ENCODE results near the gene MACROD1. TPM values are rescaled to one million over a fixed set of nuclear protein-coding genes. Genes with fewer than 3 reads are reported as not detected.

Gene MACROD1
- total and polyA plus RNA-seq, 9 of the 15 experiments (the other 6 are each of a cell fraction or from before 2014, with no cell fraction given), result 1.1 to 60.0 (median 26.4) TPM

DNA sequence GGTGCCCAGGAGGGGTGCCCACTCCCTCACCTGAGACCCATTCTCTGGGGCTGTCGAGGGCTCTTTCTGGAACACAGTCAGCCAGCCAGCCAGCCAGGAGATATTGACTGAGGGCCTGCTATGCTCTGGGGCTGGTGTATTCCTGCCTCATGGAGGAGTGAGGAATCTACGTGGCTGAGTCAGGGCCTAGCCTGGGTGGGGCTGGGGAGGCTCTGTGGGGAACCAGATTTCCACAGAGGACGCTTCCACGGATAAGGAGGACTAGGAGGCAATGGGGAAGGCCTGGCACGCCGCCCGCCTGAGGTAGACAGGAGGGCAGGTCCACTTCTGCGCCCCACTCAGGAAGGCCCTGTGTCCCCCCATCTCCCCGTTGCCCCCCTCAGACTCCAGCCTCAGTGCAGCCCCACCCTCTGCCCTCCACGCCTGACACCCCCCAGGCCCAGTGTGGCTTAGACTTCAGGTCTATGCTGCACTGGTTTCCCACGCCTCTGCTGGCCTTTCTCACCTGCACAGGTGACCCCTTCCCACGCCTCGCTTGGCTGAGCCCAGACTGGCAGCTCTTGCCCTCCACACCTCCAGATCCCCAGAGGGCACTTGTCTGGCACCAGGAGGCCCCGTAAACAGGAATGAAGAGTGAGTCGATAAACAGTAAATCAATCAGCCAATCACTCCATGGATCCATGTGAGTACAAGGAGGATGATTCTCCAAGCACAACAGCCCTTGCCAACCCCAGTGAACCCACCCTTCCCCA, 37.5 kb downstream of the MACROD1 start (continued):
- no peak for TF ChIP-seq NCOA4 (IDR thresholded peaks at IDR 0.05; ENCODE audit: partially characterized antibody)
- TF ChIP-seq XRCC5 (IDR thresholded peaks at IDR 0.05; ENCODE audit: low read depth, low read length), result no peak
- no peak for TF ChIP-seq RAD51 (IDR thresholded peaks at IDR 0.05; ENCODE audit: borderline replicate concordance, low read depth)

DNA sequence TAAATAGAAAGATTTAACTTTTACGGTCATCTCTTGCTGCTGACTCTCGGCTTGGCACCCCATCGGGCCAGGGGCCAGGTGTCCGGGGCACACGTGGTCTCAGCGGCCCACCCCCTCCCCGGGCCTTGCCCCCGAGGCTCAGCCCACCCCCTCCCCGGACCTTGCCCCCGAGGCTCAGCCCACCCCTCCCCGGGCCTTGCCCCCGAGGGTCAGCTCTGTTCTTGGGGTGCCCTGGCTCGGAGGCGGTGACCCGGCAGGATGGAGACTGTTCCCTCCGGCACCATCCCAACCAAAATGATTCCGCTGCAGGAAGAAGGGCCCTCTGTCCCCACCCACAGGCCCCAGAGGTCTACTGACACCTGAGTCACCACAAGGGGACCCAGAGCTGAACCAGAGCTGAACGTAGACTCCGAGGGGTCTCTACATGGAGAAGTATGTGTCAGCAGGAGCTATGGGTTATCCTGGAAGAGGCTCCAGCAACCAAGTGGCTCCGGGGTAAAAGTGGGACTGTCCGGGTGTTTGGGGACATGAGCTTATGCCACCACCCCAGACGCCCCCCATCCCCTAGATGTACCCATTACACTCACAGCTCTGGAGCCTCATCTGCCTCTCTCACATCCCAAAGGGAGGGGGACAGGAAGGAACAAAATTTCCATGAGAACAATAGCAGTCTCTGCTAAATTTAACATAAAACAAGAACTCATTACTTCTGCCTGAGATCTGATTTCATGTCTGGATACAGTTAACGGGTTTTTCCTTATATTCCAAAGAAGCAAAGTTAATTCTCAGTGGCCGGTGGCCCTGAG, 38.4 kb downstream of the MACROD1 start:
- no peaks in the 10 kb centered on the region for H3K36me3 ChIP-seq (ENCODE audit: control insufficient read depth, insufficient read depth, low read length)
- intact Hi-C loops (cut with micrococcal nuclease), result no loop called here
- 82% methylated on average over 13 of the region's 24 CpGs for WGBS (ENCODE audit: insufficient coverage, low coverage, missing lambda C conversion rate)
- in situ Hi-C loops (cut with MboI), result no loop called here
- peaks cover 3% of the 10 kb centered on the region for H3K9me1 ChIP-seq (ENCODE audit: control insufficient read depth, insufficient read depth, low read length)
- H3K27ac ChIP-seq (ENCODE audit: extremely low read depth, low read depth, low read length), result no peak overlapping the region
- ChIA-PET POLR2A (no interaction called here), CTCF (ENCODE audit: low intra/inter-chr PET ratio) (no interaction called here)
- no peaks in the 10 kb centered on the region for H3K9me3 ChIP-seq (replicated peaks; ENCODE audit: control insufficient read depth, insufficient read depth, low read depth, low read length)
- H3K4me3 ChIP-seq, result no peak overlapping the region
- H3K27me3 ChIP-seq (ENCODE audit: control insufficient read depth in 2 of 2, insufficient read depth in 2 of 2, low read length in 2 of 2), result no peaks in the 10 kb centered on the region
- FAIRE-seq (no peak), ATAC-seq (no peak), DNase-seq (ENCODE audit: extremely low read depth in 1 of 4, low spot score in 3 of 4) (no peak)
- TF ChIP-seq RBM22 (IDR thresholded peaks at IDR 0.05; ENCODE audit: low read depth, low read length, poor library complexity, severe bottlenecking) (no peak), MCM2 (IDR thresholded peaks at IDR 0.05; ENCODE audit: low read depth) (no peak), BDP1 (IDR thresholded peaks at IDR 0.05; ENCODE audit: insufficient read depth, insufficient read length) (no peak), CC2D1A (IDR thresholded peaks at IDR 0.05) (no peak)
- TF ChIP-seq, protein P1, sequence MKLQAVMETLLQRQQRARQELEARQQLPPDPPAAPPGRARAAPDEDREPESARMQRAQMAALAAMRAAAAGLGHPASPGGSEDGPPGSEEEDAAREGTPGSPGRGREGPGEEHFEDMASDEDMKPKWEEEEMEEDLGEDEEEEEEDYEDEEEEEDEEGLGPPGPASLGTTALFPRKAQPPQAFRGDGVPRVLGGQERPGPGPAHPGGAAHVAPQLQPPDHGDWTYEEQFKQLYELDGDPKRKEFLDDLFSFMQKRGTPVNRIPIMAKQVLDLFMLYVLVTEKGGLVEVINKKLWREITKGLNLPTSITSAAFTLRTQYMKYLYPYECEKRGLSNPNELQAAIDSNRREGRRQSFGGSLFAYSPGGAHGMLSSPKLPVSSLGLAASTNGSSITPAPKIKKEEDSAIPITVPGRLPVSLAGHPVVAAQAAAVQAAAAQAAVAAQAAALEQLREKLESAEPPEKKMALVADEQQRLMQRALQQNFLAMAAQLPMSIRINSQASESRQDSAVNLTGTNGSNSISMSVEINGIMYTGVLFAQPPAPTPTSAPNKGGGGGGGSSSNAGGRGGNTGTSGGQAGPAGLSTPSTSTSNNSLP (IDR thresholded peaks at IDR 0.05; ENCODE audit: borderline replicate concordance, low read depth, low read length), result no peak
- TF ChIP-seq, protein P2, sequence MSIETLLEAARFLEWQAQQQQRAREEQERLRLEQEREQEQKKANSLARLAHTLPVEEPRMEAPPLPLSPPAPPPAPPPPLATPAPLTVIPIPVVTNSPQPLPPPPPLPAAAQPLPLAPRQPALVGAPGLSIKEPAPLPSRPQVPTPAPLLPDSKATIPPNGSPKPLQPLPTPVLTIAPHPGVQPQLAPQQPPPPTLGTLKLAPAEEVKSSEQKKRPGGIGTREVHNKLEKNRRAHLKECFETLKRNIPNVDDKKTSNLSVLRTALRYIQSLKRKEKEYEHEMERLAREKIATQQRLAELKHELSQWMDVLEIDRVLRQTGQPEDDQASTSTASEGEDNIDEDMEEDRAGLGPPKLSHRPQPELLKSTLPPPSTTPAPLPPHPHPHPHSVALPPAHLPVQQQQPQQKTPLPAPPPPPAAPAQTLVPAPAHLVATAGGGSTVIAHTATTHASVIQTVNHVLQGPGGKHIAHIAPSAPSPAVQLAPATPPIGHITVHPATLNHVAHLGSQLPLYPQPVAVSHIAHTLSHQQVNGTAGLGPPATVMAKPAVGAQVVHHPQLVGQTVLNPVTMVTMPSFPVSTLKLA (conservative IDR thresholded peaks at IDR 0.05), result no peak
- peaks cover 0 to 23% of the 10 kb centered on the region in 2 experiments; a peak in 2 of 5 replicates for H3K4me1 ChIP-seq (replicated peaks in 1 of 2; ENCODE audit: control insufficient read depth in 2 of 2, insufficient read depth in 2 of 2, low read length in 2 of 2)
- peaks cover 27% of the 10 kb centered on the region for H4K20me1 ChIP-seq (replicated peaks; ENCODE audit: control insufficient read depth, insufficient read depth, low read length)
- no peaks in the 10 kb centered on the region for H3K79me2 ChIP-seq (ENCODE audit: control insufficient read depth, insufficient read depth, low read length)
- no peak overlapping the region for H2AFZ ChIP-seq (ENCODE audit: low read depth, low read length)
- no peak overlapping the region for H3K9ac ChIP-seq (ENCODE audit: insufficient read depth in 1 of 2, low read depth in 2 of 2, low read length in 2 of 2)
- no TSS peak for BruUV-seq (replicated peaks)
- no peak overlapping the region for H3K4me2 ChIP-seq (ENCODE audit: insufficient read depth, low read length)
